Aorta (tissue), 5 donors: ENCODE data around the gene ASTN2. TPM values are rescaled to one million over a fixed set of nuclear protein-coding genes. Genes with fewer than 3 reads are reported as not detected.

Source experiments
- ATAC-seq: fragments of 200-7000 bp; cut with Tn5 transposase; one replicate; pipeline ENCODE4 v1.9.1; 2022; ENCODE audit warnings: moderate library complexity; ENCODE audit not compliant: low FRiP score
- DNase-seq, 2 donors: peaks; one replicate each; pipeline ENCODE4 v3.0.0-alpha.2; 2020
- H3K27ac ChIP-seq, 2 donors: one replicate each; pipeline ENCODE4 v1.5.1; 2013; ENCODE audit warnings: low read length in 2 of 2, mild to moderate bottlenecking in 2 of 2, moderate library complexity in 2 of 2, control low read depth in 1 of 2, inconsistent platforms in 1 of 2, low read depth in 1 of 2
- H3K27me3 ChIP-seq, 2 donors: one replicate each; pipeline ENCODE4 v1.6.1; 2013; ENCODE audit warnings: control low read depth in 1 of 2, low read length in 1 of 2, mild to moderate bottlenecking in 1 of 2, moderate library complexity in 1 of 2; ENCODE audit not compliant: insufficient read depth in 2 of 2, control insufficient read depth in 1 of 2
- H3K36me3 ChIP-seq, 2 donors: one replicate each; pipeline ENCODE4 v1.6.1; 2013; ENCODE audit warnings: control low read depth in 1 of 2, low read length in 1 of 2, mild to moderate bottlenecking in 1 of 2; ENCODE audit not compliant: insufficient read depth in 2 of 2, control insufficient read depth in 1 of 2
- H3K4me1 ChIP-seq, 2 donors: one replicate each; pipeline ENCODE4 v1.6.1; 2013; ENCODE audit warnings: low read length in 2 of 2, control low read depth in 1 of 2, mild to moderate bottlenecking in 1 of 2, moderate library complexity in 1 of 2; ENCODE audit not compliant: insufficient read depth in 2 of 2, control insufficient read depth in 1 of 2
- H3K4me3 ChIP-seq, 2 donors: one replicate each; pipeline ENCODE4 v1.5.1; 2013; ENCODE audit warnings: low read length in 2 of 2, control low read depth in 1 of 2, mild to moderate bottlenecking in 1 of 2
- H3K9me3 ChIP-seq: one replicate; pipeline ENCODE4 v1.6.1; 2013; ENCODE audit warnings: mild to moderate bottlenecking, low read length; ENCODE audit not compliant: control insufficient read depth
- WGBS, 2 donors: extraction: QIAGEN DNeasy Blood & Tissue Kit; methylation state at CpG; one replicate each; pipeline ENCODE4 v1.1.7; 2013; 5-methylcytosine and 5-hydroxymethylcytosine counted together
- intact Hi-C, 2 donors: fragments of 100-400 bp; cut with DNase I; formaldehyde crosslinking; loops; one replicate each; pipeline versions ENCODE4 v1.14.2 to v1.15.0; 2022
- polyA plus RNA-seq, 2 donors: library from polyadenylated mRNA; stranded (reverse); fragments of 200-250 nt; gene quantifications; one replicate each; pipeline ENCODE4 v1.2.3, GENCODE V29; 2013
- total RNA-seq, 2 donors: library from RNA; stranded (reverse); fragmentation: NEBNext Ultra II Directional; extraction: Animal tissue kit (Norgen Biotek cat#: 25700); gene quantifications; one replicate each; pipeline ENCODE4 v1.2.1, GENCODE V29; 2021
- donor health status: healthy with polysubstance abuse.
- donor health status: Bipolar disorder and iron deficiency.
- donor health status: DM: no; HTN: no; CAD: no.
- donor health status: DM: no; HTN: no; CAD: no.
- donor health status: DM: yes; HTN: yes; CAD: no.

Gene ASTN2
- total and polyA plus RNA-seq, 4 donors: 1.0 to 7.5 (median 4.4) TPM

GRCh38 chr9:117156771-117157535 is 257.9 kb downstream of the ASTN2 start:
- 82 to 87% methylated on average over 2 of the region's 2 CpGs for WGBS, 2 donors
- intact Hi-C loops: no loop called here
- Histone ChIP-seq H3K27ac (no peak overlapping the region), H3K9me3 (peaks cover 2% of the 10 kb centered on the region), H3K36me3 (no peaks in the 10 kb centered on the region), H3K4me3 (no peak overlapping the region), H3K27me3 (no peaks in the 10 kb centered on the region), H3K4me1 (no peaks in the 10 kb centered on the region)
- no peak for DNase-seq
- ATAC-seq: no peak

GRCh38 chr9:117156144-117156688 is 258.6 kb downstream of the ASTN2 start:
- 57 to 75% methylated on average over 2 of the region's 2 CpGs for WGBS, 2 donors
- Histone ChIP-seq H3K9me3 (peaks cover 2% of the 10 kb centered on the region), H3K27ac (no peak overlapping the region), H3K36me3 (no peaks in the 10 kb centered on the region), H3K4me3 (no peak overlapping the region), H3K27me3 (no peaks in the 10 kb centered on the region), H3K4me1 (no peaks in the 10 kb centered on the region)
- intact Hi-C loops: no loop called here
- ATAC-seq: no peak
- DNase-seq: no peak

GRCh38 chr9:117153021-117153420 is 261.8 kb downstream of the ASTN2 start:
- no peak overlapping the region for H3K27ac ChIP-seq
- no peaks in the 10 kb centered on the region for H3K27me3 ChIP-seq
- ATAC-seq (no peak), DNase-seq (no peak)
- no peaks in the 10 kb centered on the region for H3K36me3 ChIP-seq
- peaks cover 2% of the 10 kb centered on the region for H3K9me3 ChIP-seq
- intact Hi-C loops: no loop called here
- H3K4me3 ChIP-seq: no peak overlapping the region
- no peaks in the 10 kb centered on the region for H3K4me1 ChIP-seq
- 79 to 80% methylated on average over 1 of the region's 1 CpG for WGBS, 2 donors

- DNase-seq (no peak), ATAC-seq (no peak)
- H3K9me3 ChIP-seq: peaks cover 2% of the 10 kb centered on the region
- intact Hi-C loops: no loop called here
- no peaks in the 10 kb centered on the region for H3K36me3 ChIP-seq
- no peak overlapping the region for H3K4me3 ChIP-seq
- 46 to 52% methylated on average over 2 of the region's 2 CpGs for WGBS, 2 donors
- no peaks in the 10 kb centered on the region for H3K4me1 ChIP-seq
- H3K27me3 ChIP-seq: no peaks in the 10 kb centered on the region
- H3K27ac ChIP-seq: no peak overlapping the region
These were observed 263.1 kb downstream of the ASTN2 start for GRCh38 chr9:117151716-117152115.

- peaks cover 2% of the 10 kb centered on the region for H3K9me3 ChIP-seq
- H3K36me3 ChIP-seq: no peaks in the 10 kb centered on the region
- WGBS, 2 donors: 84 to 86% methylated on average over 4 of the region's 4 CpGs
- intact Hi-C loops: no loop called here
- H3K27me3 ChIP-seq: no peaks in the 10 kb centered on the region
- no peaks in the 10 kb centered on the region for H3K4me1 ChIP-seq
- no peak overlapping the region for H3K27ac ChIP-seq
- H3K4me3 ChIP-seq: no peak overlapping the region
- ATAC-seq (no peak), DNase-seq (no peak)
These were observed 264.9 kb downstream of the ASTN2 start for GRCh38 chr9:117149996-117150395.

GRCh38 chr9:117145811-117146490 is 268.9 kb downstream of the ASTN2 start:
- ATAC-seq (no peak), DNase-seq (no peak)
- Histone ChIP-seq H3K4me1 (no peaks in the 10 kb centered on the region), H3K27me3 (no peaks in the 10 kb centered on the region), H3K9me3 (no peaks in the 10 kb centered on the region), H3K36me3 (no peaks in the 10 kb centered on the region), H3K27ac (no peak overlapping the region), H3K4me3 (no peak overlapping the region)
- 71 to 75% methylated on average over 7 of the region's 7 CpGs for WGBS, 2 donors
- intact Hi-C loops: no loop called here

GRCh38 chr9:117145081-117145480 is 269.8 kb downstream of the ASTN2 start:
- 81 to 88% methylated on average over 4 of the region's 4 CpGs for WGBS, 2 donors
- Histone ChIP-seq H3K4me1 (no peaks in the 10 kb centered on the region), H3K36me3 (no peaks in the 10 kb centered on the region), H3K27me3 (no peaks in the 10 kb centered on the region), H3K9me3 (no peaks in the 10 kb centered on the region), H3K27ac (no peak overlapping the region), H3K4me3 (no peak overlapping the region)
- intact Hi-C loops: no loop called here
- no peak for DNase-seq
- ATAC-seq: no peak

GRCh38 chr9:117138231-117138630 is 276.6 kb downstream of the ASTN2 start:
- Histone ChIP-seq H3K9me3 (no peaks in the 10 kb centered on the region), H3K27me3 (no peaks in the 10 kb centered on the region), H3K36me3 (no peaks in the 10 kb centered on the region), H3K27ac (no peak overlapping the region), H3K4me3 (no peak overlapping the region), H3K4me1 (no peaks in the 10 kb centered on the region)
- 33 to 34% methylated on average over 5 of the region's 5 CpGs for WGBS, 2 donors
- intact Hi-C loops: no loop called here
- ATAC-seq (no peak), DNase-seq (no peak)

GRCh38 chr9:117136461-117136860 is 278.4 kb downstream of the ASTN2 start:
- Histone ChIP-seq H3K27ac (no peak overlapping the region), H3K9me3 (no peaks in the 10 kb centered on the region), H3K4me3 (no peak overlapping the region), H3K27me3 (no peaks in the 10 kb centered on the region), H3K36me3 (no peaks in the 10 kb centered on the region), H3K4me1 (no peaks in the 10 kb centered on the region)
- no peak for ATAC-seq
- WGBS, 2 donors: 75 to 77% methylated on average over 4 of the region's 4 CpGs
- intact Hi-C loops: no loop called here
- DNase-seq: no peak
